K562 (cell line): ENCODE results near the gene RYR1. TPM values are rescaled to one million over a fixed set of nuclear protein-coding genes. Genes with fewer than 3 reads are reported as not detected.
A peak's percentile ranks its signal among the peaks of the same experiment; 100 is the strongest.

Experiments
- ATAC-seq: fragments of 200-7000 bp; cut with Tn5 transposase; 3 replicates; pipeline ENCODE4 v1.9.1; 2020; ENCODE audit warnings: moderate library complexity
- BruUV-seq: library from RNA; stranded (reverse); fragments of 400-500 nt; replicated peaks from 2 replicates; lab custom pipeline; 2021; lab: Mats Ljungman, UMichigan
- CTCF ChIA-PET: fragments of 300-600 bp; formaldehyde crosslinking; extraction: SDS; loops from one replicate; lab custom pipeline; 2021; ENCODE audit warnings: low intra/inter-chr PET ratio; lab: Yijun Ruan, JAX
- POLR2A ChIA-PET: fragments of 300-600, 350-650 bp; sonication (Branson Sonifier 250); formaldehyde crosslinking; extraction: SDS; loops from one replicate; lab custom pipeline; 2021; ENCODE audit warnings: antibody characterized with exemption, inconsistent platforms; lab: Yijun Ruan, JAX
- DNase-seq, 4 experiments: peaks; one replicate each; pipeline versions ENCODE4 v3.0.0 to v3.0.0-alpha.2; 2011 to 2018; ENCODE audit warnings: low spot score in 3 of 4, mixed read lengths in 3 of 4; ENCODE audit errors: extremely low read depth in 1 of 4
- FAIRE-seq: peaks from 2 replicates; lab custom pipeline; 2011; peaks lifted over from hg19 to GRCh38; lab: Jason Lieb, UNC
- H2AFZ ChIP-seq: 2 replicates; pipeline ENCODE4 v1.6.0; 2011; ENCODE audit warnings: low read depth, low read length, control low read depth, inconsistent platforms
- H3K27ac ChIP-seq: fragments of 200-600 bp; 3 replicates; pipeline ENCODE4 v1.8.0; 2011; ENCODE audit warnings: low read depth, mild to moderate bottlenecking, control low read depth, inconsistent platforms, low read length, moderate library complexity, mixed read lengths; ENCODE audit errors: extremely low read depth
- H3K27me3 ChIP-seq, 2 experiments: fragments of 300-600 bp in 1 of 2; 2 replicates in 1 of 2; 3 replicates in 1 of 2; pipeline versions ENCODE4 v1.6.0 to v1.8.0; 2011; ENCODE audit warnings: inconsistent platforms in 2 of 2, low read length in 2 of 2, mild to moderate bottlenecking in 1 of 2, mixed read lengths in 1 of 2, moderate library complexity in 1 of 2; ENCODE audit not compliant: control insufficient read depth in 2 of 2, insufficient read depth in 2 of 2
- H3K36me3 ChIP-seq: fragments of 300-600 bp; 3 replicates; pipeline ENCODE4 v1.8.0; 2011; ENCODE audit warnings: mild to moderate bottlenecking, low read length, inconsistent platforms; ENCODE audit not compliant: control insufficient read depth, insufficient read depth
- H3K4me1 ChIP-seq, 2 experiments: fragments of 200-600 bp in 1 of 2; replicated peaks in 1 of 2; 2 replicates in 1 of 2; 3 replicates in 1 of 2; pipeline versions ENCODE4 v1.5.1 to v1.8.0; 2011; ENCODE audit warnings: inconsistent platforms in 2 of 2, low read length in 2 of 2, mild to moderate bottlenecking in 1 of 2, mixed read lengths in 1 of 2, moderate library complexity in 1 of 2; ENCODE audit not compliant: control insufficient read depth in 2 of 2, insufficient read depth in 2 of 2
- H3K4me2 ChIP-seq: 2 replicates; pipeline ENCODE4 v1.6.1; 2011; ENCODE audit warnings: low read length, control low read depth, inconsistent platforms, mixed read lengths; ENCODE audit not compliant: insufficient read depth
- H3K4me3 ChIP-seq: fragments of 200-600 bp; sonication (generic), shearing (Covaris generic); 2 replicates; pipeline ENCODE4 v1.5.1; 2016; ENCODE audit warnings: control low read depth, inconsistent platforms
- H3K79me2 ChIP-seq: fragments of 200-600 bp; 3 replicates; pipeline ENCODE4 v1.8.0; 2011; ENCODE audit warnings: low read length, inconsistent platforms; ENCODE audit not compliant: control insufficient read depth, insufficient read depth
- H3K9ac ChIP-seq, 2 experiments: 2 replicates each; pipeline versions ENCODE4 v1.6.0 to v1.6.1; 2011; ENCODE audit warnings: low read depth in 2 of 2, low read length in 2 of 2, control low read depth in 1 of 2, inconsistent platforms in 1 of 2, mild to moderate bottlenecking in 1 of 2, mixed read lengths in 1 of 2; ENCODE audit not compliant: insufficient read depth in 1 of 2
- H3K9me1 ChIP-seq: one replicate; pipeline ENCODE4 v1.6.0; 2011; ENCODE audit warnings: inconsistent platforms, mild to moderate bottlenecking, low read length, moderate library complexity; ENCODE audit not compliant: control insufficient read depth, insufficient read depth
- H3K9me3 ChIP-seq: replicated peaks from 2 replicates; pipeline ENCODE4 v1.5.1; 2011; ENCODE audit warnings: low read depth, low read length, inconsistent platforms; ENCODE audit not compliant: control insufficient read depth, insufficient read depth
- H4K20me1 ChIP-seq: replicated peaks from 2 replicates; pipeline ENCODE4 v1.6.1; 2011; ENCODE audit warnings: low read length, inconsistent platforms, mixed read lengths; ENCODE audit not compliant: control insufficient read depth, insufficient read depth
- MAFK ChIP-seq: IDR thresholded peaks from 2 replicates; pipeline ENCODE4 v1.6.1; 2011; ENCODE audit warnings: low read length, improper control_type of control experiment
- POLR2A ChIP-seq: fragments of 450-650 bp; conservative IDR thresholded peaks from 2 replicates; pipeline ENCODE4 v1.6.1; 2016
- POLR2AphosphoS5 ChIP-seq: IDR thresholded peaks from 2 replicates; pipeline ENCODE4 v1.6.1; 2011; ENCODE audit warnings: mild to moderate bottlenecking, low read depth, low read length, moderate library complexity; ENCODE audit not compliant: control insufficient read depth, insufficient read depth
- RBFOX2 ChIP-seq: fragments of 200-400 bp; formaldehyde crosslinking; IDR thresholded peaks from 2 replicates; pipeline ENCODE4 v1.6.1; 2017; ENCODE audit warnings: low read depth, mild to moderate bottlenecking, low read length, moderate library complexity
- ZBTB9 ChIP-seq: fragments of 450-650 bp; formaldehyde crosslinking; IDR thresholded peaks from 2 replicates; pipeline ENCODE4 v1.4.0; 2020; ENCODE audit warnings: mild to moderate bottlenecking, moderate library complexity
- ZNF121 ChIP-seq: sonication (generic); formaldehyde crosslinking; conservative IDR thresholded peaks from 2 replicates; pipeline ENCODE4 v1.8.0; 2022; ENCODE audit warnings: missing genetic modification reagents
- WGBS: fragments of 100-300 bp; shearing (Covaris generic); methylation state at CpG from one replicate; pipeline ENCODE4 v1.1.6; 2016; ENCODE audit warnings: low coverage, mixed read lengths; ENCODE audit not compliant: insufficient coverage; ENCODE audit errors: missing lambda C conversion rate; 5-methylcytosine and 5-hydroxymethylcytosine counted together
- in situ Hi-C: fragments of 300-500 bp; cut with MboI; formaldehyde crosslinking; loops from 4 replicates; pipeline ENCODE4 v1.15.0; 2018; ENCODE audit warnings: inconsistent platforms, mixed read lengths
- intact Hi-C: fragments of 100-400 bp; cut with micrococcal nuclease; formaldehyde crosslinking; loops from 2 replicates; pipeline ENCODE4 v1.14.2; 2022
- polyA plus RNA-seq, 8 experiments: library from polyadenylated mRNA; depleted of rRNA in 4 of 8; stranded (reverse) in 5 of 8; unstranded in 3 of 8; fragments of >200 nt; fragmentation: Nextera tagmentation in 2 of 8; fragmentation: Illumina TruSeq in 1 of 8; extraction: Ambion mirVana in 2 of 8; extraction: Trizol in 1 of 8; gene quantifications; 2 replicates each; pipeline versions ENCODE4 v1.2.1 to v1.2.3, GENCODE V29; 2011 to 2014; ENCODE audit warnings: inconsistent platforms in 1 of 8, missing spikeins in 1 of 8
- total RNA-seq, 7 experiments: library from RNA; depleted of rRNA in 6 of 7; stranded (reverse); fragments of >200 nt in 6 of 7; fragmentation: Illumina TruSeq in 2 of 7; extraction: Trizol in 2 of 7; gene quantifications; 2 replicates each; pipeline versions ENCODE4 v1.2.1 to v1.2.3, GENCODE V29; 2011 to 2021; ENCODE audit warnings: low replicate concordance in 1 of 7
- TF ChIP-seq, protein P1 (sequence below): fragments of 250-450 bp; sonication (Bioruptor Pico); IDR thresholded peaks from 2 replicates; pipeline ENCODE4 v1.6.1; 2021; ENCODE audit warnings: mild to moderate bottlenecking

The RYR1 gene
- total and polyA plus RNA-seq, 9 of the 15 experiments (the other 6 are each of a cell fraction or from before 2014, with no cell fraction given) = 0.11 to 7.4 (median 3.7) TPM

DNA sequence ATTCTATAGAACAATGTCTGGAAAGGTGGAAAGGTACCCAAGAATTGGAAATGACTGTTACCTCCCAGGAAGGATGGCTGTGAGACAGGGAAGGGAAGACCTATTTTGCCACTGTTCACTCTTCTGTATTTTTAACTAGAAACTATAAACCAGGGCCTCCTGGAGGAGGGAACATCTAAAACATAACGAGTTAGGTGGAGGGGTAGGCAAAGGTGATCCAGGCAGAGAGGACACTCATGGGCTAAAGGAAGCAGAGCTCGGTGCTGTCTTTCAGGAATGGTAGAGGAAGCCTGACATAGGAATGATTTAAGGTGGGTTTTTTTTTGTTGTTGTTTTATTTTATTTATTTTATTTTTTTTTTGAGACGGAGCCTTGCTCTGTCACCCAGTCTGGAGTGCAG is 191.3 kb downstream of the RYR1 start:
- no peak overlapping the region for H3K4me2 ChIP-seq
- FAIRE-seq (no peak), ATAC-seq (no peak), DNase-seq (no peak)
- no peak overlapping the region for H3K9ac ChIP-seq
- peaks cover 20% of the 10 kb centered on the region for H3K79me2 ChIP-seq
- in situ Hi-C loops (no loop called here), intact Hi-C loops (no loop called here)
- H3K27me3 ChIP-seq = no peaks in the 10 kb centered on the region
- no peaks in the 10 kb centered on the region for H3K9me3 ChIP-seq
- no TSS peak for BruUV-seq
- TF ChIP-seq, protein P1, sequence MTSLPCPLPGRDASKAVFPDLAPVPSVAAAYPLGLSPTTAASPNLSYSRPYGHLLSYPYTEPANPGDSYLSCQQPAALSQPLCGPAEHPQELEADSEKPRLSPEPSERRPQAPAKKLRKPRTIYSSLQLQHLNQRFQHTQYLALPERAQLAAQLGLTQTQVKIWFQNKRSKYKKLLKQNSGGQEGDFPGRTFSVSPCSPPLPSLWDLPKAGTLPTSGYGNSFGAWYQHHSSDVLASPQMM = no peak
- TF ChIP-seq POLR2AphosphoS5 = peak; percentile 28; the same call in 1 of the 2 replicates
- peak; percentile 51; the same call in 1 of the 2 replicates for TF ChIP-seq POLR2A
- no peak for TF ChIP-seq MAFK
- H3K4me1 ChIP-seq = peaks cover 6 to 8% of the 10 kb centered on the region in 2 experiments; a peak in 3 of 5 replicates
- H3K36me3 ChIP-seq = peaks cover 95% of the 10 kb centered on the region
- no peaks in the 10 kb centered on the region for H3K9me1 ChIP-seq
- no peak overlapping the region for H2AFZ ChIP-seq
- POLR2A ChIA-PET = no interaction called here
- 96% methylated on average over 3 of the region's 3 CpGs for WGBS
- H3K27ac ChIP-seq = no peak overlapping the region
- H3K4me3 ChIP-seq = no peak overlapping the region
- CTCF ChIA-PET = no interaction called here
- peaks cover 4% of the 10 kb centered on the region; the same call in 1 of the 2 replicates for H4K20me1 ChIP-seq

- no peak for ATAC-seq
- H3K4me1 ChIP-seq = no peaks in the 10 kb centered on the region; a peak in 1 of 5 replicates
- H2AFZ ChIP-seq = no peak overlapping the region
- H3K4me3 ChIP-seq = no peak overlapping the region
- no TSS peak for BruUV-seq
- peaks cover 6% of the 10 kb centered on the region for H3K79me2 ChIP-seq
- no peak overlapping the region for H3K4me2 ChIP-seq
- no peak for FAIRE-seq
- H4K20me1 ChIP-seq = no peaks in the 10 kb centered on the region; the same call in 1 of the 2 replicates
- H3K27me3 ChIP-seq = no peaks in the 10 kb centered on the region
- ChIA-PET CTCF (no interaction called here), POLR2A (no interaction called here)
- H3K9me3 ChIP-seq = no peaks in the 10 kb centered on the region
- peak; percentile 54; the same call in 1 of the 2 replicates for TF ChIP-seq ZNF121 (CRISPR knock-in tag)
- TF ChIP-seq ZBTB9 = no peak
- TF ChIP-seq POLR2A = 0 out of 2 replicates have a peak, but pooled peaks have one; percentile 25
- peak; percentile 9; the same call in 1 of the 2 replicates for TF ChIP-seq RBFOX2
- intact Hi-C loops = no loop called here
- no peak overlapping the region for H3K9ac ChIP-seq
- no peak for DNase-seq
- in situ Hi-C loops = no loop called here
- WGBS = 87% methylated on average over 4 of the region's 4 CpGs
- no peaks in the 10 kb centered on the region for H3K9me1 ChIP-seq
- peaks cover 92% of the 10 kb centered on the region for H3K36me3 ChIP-seq
- no peak overlapping the region for H3K27ac ChIP-seq
Measured at GRCh38 chr19:38626401-38626800, 192.9 kb downstream of the RYR1 start.
